CD14-positive monocyte (primary cell): ENCODE data around the gene GLT6D1. TPM values are rescaled to one million over a fixed set of nuclear protein-coding genes. Genes with fewer than 3 reads are reported as not detected.
A peak's percentile ranks its signal among the peaks of the same experiment; 100 is the strongest.

Experiments
- DNase-seq, 3 donors: peaks; one replicate each; pipeline ENCODE4 v3.0.0-alpha.2; 2011 to 2022
- H2AFZ ChIP-seq: 2 replicates; pipeline ENCODE4 v1.6.0; 2012; ENCODE audit warnings: mild to moderate bottlenecking, low read depth, low read length, inconsistent platforms; ENCODE audit not compliant: insufficient read depth, poor library complexity, severe bottlenecking
- H3K27ac ChIP-seq, 2 donors: 1 replicate in 1 of 2; 2 replicates in 1 of 2; pipeline ENCODE4 v1.5.1; 2012 to 2013; ENCODE audit warnings: low read length in 2 of 2, control low read depth in 1 of 2, inconsistent platforms in 1 of 2, low read depth in 1 of 2, mild to moderate bottlenecking in 1 of 2
- H3K27me3 ChIP-seq, 2 donors: one replicate each; pipeline versions ENCODE4 v1.6.0 to v1.6.1; 2011 to 2013; ENCODE audit warnings: low read length in 2 of 2; ENCODE audit not compliant: control insufficient read depth in 2 of 2, insufficient read depth in 2 of 2
- H3K36me3 ChIP-seq, 2 donors: replicated peaks in 1 of 2; 1 replicate in 1 of 2; 2 replicates in 1 of 2; pipeline versions ENCODE4 v1.5.1 to v1.6.1; 2012 to 2013; ENCODE audit warnings: low read length in 2 of 2, control low read depth in 1 of 2, inconsistent platforms in 1 of 2, mild to moderate bottlenecking in 1 of 2; ENCODE audit not compliant: insufficient read depth in 2 of 2, control insufficient read depth in 1 of 2
- H3K4me1 ChIP-seq, 2 donors: 1 replicate in 1 of 2; 2 replicates in 1 of 2; pipeline versions ENCODE4 v1.5.1 to v1.6.1; 2012 to 2013; ENCODE audit warnings: low read length in 2 of 2, control low read depth in 1 of 2, inconsistent platforms in 1 of 2, mild to moderate bottlenecking in 1 of 2, moderate library complexity in 1 of 2; ENCODE audit not compliant: insufficient read depth in 2 of 2, control insufficient read depth in 1 of 2
- H3K4me2 ChIP-seq: replicated peaks from 2 replicates; pipeline ENCODE3; 2012; ENCODE audit warnings: low read length, moderate library complexity, mild to moderate bottlenecking; ENCODE audit not compliant: poor library complexity, severe bottlenecking; ENCODE audit errors: extremely low read depth
- H3K4me3 ChIP-seq, 3 experiments: fragments of 200-600 bp in 1 of 3; sonication (generic) in 1 of 3; replicated peaks in 1 of 3; 1 replicate in 2 of 3; 2 replicates in 1 of 3; pipeline ENCODE4 v1.5.1; 2011 to 2013; ENCODE audit warnings: low read length in 3 of 3, mild to moderate bottlenecking in 3 of 3, control low read depth in 2 of 3, low read depth in 2 of 3, inconsistent platforms in 1 of 3, moderate library complexity in 1 of 3
- H3K79me2 ChIP-seq: 2 replicates; pipeline ENCODE4 v1.6.0; 2012; ENCODE audit warnings: mild to moderate bottlenecking, control low read depth, inconsistent platforms, low read length, moderate library complexity; ENCODE audit not compliant: insufficient read depth
- H3K9ac ChIP-seq: 2 replicates; pipeline ENCODE4 v1.6.0; 2017; ENCODE audit warnings: low read length, mild to moderate bottlenecking; ENCODE audit not compliant: insufficient read depth, poor library complexity, severe bottlenecking
- H3K9me3 ChIP-seq, 2 donors: replicated peaks in 1 of 2; 1 replicate in 1 of 2; 2 replicates in 1 of 2; pipeline versions ENCODE4 v1.5.1 to v1.6.1; 2012 to 2013; ENCODE audit warnings: low read length in 2 of 2, control low read depth in 1 of 2; ENCODE audit not compliant: control insufficient read depth in 1 of 2, insufficient read depth in 1 of 2
- H4K20me1 ChIP-seq: 2 replicates; pipeline ENCODE4 v1.6.0; 2012; ENCODE audit warnings: mild to moderate bottlenecking, low read length, control low read depth, moderate library complexity; ENCODE audit not compliant: insufficient read depth
- H3K27ac Mint-ChIP-seq, 7 donors: one replicate each; pipeline ENCODE4 v1.8.0; 2020; ENCODE audit warnings: mild to moderate bottlenecking in 7 of 7, mixed read lengths in 7 of 7, moderate library complexity in 6 of 7, inconsistent platforms in 2 of 7
- H3K27me3 Mint-ChIP-seq, 3 donors: one replicate each; pipeline ENCODE4 v1.8.0; 2021 to 2022; ENCODE audit warnings: low read depth in 3 of 3, mild to moderate bottlenecking in 3 of 3, mixed read lengths in 3 of 3, moderate library complexity in 3 of 3, inconsistent platforms in 1 of 3
- H3K36me3 Mint-ChIP-seq, 2 donors: one replicate each; pipeline ENCODE4 v1.8.0; 2020; ENCODE audit warnings: mixed read lengths in 2 of 2, inconsistent platforms in 1 of 2, mild to moderate bottlenecking in 1 of 2
- H3K4me1 Mint-ChIP-seq: one replicate; pipeline ENCODE4 v1.8.0; 2020; ENCODE audit warnings: mild to moderate bottlenecking, mixed read lengths
- H3K4me3 Mint-ChIP-seq, 2 donors: one replicate each; pipeline ENCODE4 v1.8.0; 2020; ENCODE audit warnings: mild to moderate bottlenecking in 2 of 2, mixed read lengths in 2 of 2, moderate library complexity in 1 of 2
- H3K9me3 Mint-ChIP-seq, 7 donors: one replicate each; pipeline ENCODE4 v1.8.0; 2020 to 2022; ENCODE audit warnings: mixed read lengths in 7 of 7, mild to moderate bottlenecking in 6 of 7, moderate library complexity in 6 of 7, inconsistent platforms in 2 of 7
- WGBS: methylation state at CpG from one replicate; pipeline ENCODE4 v1.1.5; 2013; ENCODE audit warnings: missing lambda C conversion rate; ENCODE audit not compliant: insufficient coverage; 5-methylcytosine and 5-hydroxymethylcytosine counted together
- intact Hi-C, 2 donors: fragments of 100-400 bp; cut with micrococcal nuclease; formaldehyde crosslinking; loops; one replicate each; pipeline versions ENCODE4 v1.15.0 to v1.15.1; 2023
- polyA plus RNA-seq, 3 donors: library from polyadenylated mRNA; depleted of rRNA in 1 of 3; unstranded in 2 of 3; stranded (reverse) in 1 of 3; fragments of 300-500 nt in 2 of 3; fragments of >200 nt in 1 of 3; fragmentation: Illumina TruSeq in 2 of 3; gene quantifications; 1 replicate in 2 of 3; 2 replicates in 1 of 3; pipeline ENCODE4 v1.2.3, GENCODE V29; 2012 to 2021
- TF ChIP-seq, protein P1 (sequence below): fragments of 200-600 bp; IDR thresholded peaks from one replicate; pipeline ENCODE4 v1.8.0; 2022; ENCODE audit warnings: antibody characterized with exemption, mild to moderate bottlenecking

Gene GLT6D1
- polyA plus RNA-seq, 3 donors = not detected

DNA sequence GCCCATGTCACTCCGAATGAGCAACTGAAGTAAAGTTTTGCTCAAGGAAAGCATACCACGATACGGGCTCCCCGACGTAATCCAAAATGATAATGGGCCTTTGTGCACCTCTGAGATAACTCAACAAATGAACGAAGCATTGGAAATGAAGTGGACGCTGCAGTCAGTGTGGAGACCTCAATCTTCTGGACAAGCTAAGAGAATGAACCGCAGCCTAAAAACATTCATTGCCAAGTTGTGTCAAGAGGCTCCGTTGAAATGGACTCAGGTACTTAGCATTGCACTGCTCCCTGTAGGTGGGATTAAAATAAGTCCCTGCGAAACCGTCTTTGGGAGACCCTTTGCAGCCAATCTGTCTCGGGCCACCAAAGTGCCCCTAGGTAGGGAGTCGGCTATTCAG is 19.9 kb upstream of the GLT6D1 start:
- 84% methylated on average over 12 of the region's 13 CpGs for WGBS
- Histone ChIP-seq H3K27me3 (no peaks in the 10 kb centered on the region), H2AFZ (no peak overlapping the region), H3K4me1 (no peaks in the 10 kb centered on the region), H3K9me3 (no peaks in the 10 kb centered on the region), H3K9ac (no peak overlapping the region), H3K4me2 (no peak overlapping the region), H3K4me3 (no peak overlapping the region), H3K27ac (no peak overlapping the region), H4K20me1 (no peaks in the 10 kb centered on the region), H3K79me2 (no peaks in the 10 kb centered on the region), H3K36me3 (no peaks in the 10 kb centered on the region)
- Mint-ChIP-seq H3K27ac (no peak overlapping the region), H3K4me1 (no peaks in the 10 kb centered on the region), H3K9me3 (peaks cover 0 to 3% (median 0%) of the 10 kb centered on the region in 7 donors), H3K4me3 (no peak overlapping the region), H3K36me3 (no peaks in the 10 kb centered on the region), H3K27me3 (peaks cover 0 to 5% (median 2%) of the 10 kb centered on the region in 3 donors)
- intact Hi-C loops = no loop called here
- TF ChIP-seq, protein P1, sequence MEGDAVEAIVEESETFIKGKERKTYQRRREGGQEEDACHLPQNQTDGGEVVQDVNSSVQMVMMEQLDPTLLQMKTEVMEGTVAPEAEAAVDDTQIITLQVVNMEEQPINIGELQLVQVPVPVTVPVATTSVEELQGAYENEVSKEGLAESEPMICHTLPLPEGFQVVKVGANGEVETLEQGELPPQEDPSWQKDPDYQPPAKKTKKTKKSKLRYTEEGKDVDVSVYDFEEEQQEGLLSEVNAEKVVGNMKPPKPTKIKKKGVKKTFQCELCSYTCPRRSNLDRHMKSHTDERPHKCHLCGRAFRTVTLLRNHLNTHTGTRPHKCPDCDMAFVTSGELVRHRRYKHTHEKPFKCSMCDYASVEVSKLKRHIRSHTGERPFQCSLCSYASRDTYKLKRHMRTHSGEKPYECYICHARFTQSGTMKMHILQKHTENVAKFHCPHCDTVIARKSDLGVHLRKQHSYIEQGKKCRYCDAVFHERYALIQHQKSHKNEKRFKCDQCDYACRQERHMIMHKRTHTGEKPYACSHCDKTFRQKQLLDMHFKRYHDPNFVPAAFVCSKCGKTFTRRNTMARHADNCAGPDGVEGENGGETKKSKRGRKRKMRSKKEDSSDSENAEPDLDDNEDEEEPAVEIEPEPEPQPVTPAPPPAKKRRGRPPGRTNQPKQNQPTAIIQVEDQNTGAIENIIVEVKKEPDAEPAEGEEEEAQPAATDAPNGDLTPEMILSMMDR = no peak
- DNase-seq = no peak

DNA sequence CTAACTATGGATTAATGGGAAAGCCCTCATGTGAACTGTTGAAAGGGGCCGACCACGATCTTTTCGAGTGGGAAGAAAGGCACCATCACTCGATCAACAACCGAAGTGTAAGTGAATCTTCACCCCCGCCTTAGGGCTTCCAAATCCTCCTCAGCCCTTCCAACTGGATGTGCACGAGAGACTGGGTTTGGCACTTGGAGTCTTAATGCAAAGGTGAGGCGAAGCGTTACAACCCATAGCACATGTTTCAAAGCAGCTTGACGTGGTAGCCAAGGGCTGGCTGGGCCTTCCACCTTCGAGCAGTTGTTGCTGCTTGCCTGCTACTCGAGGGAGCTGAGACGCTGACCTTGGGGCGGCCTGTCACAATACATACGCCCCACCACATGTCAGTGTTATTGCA is 18.1 kb upstream of the GLT6D1 start:
- no peaks in the 10 kb centered on the region for H3K27me3 ChIP-seq
- H3K27me3 Mint-ChIP-seq = peaks cover 0 to 6% (median 2%) of the 10 kb centered on the region in 3 donors
- H3K4me2 ChIP-seq = no peak overlapping the region
- H2AFZ ChIP-seq = no peak overlapping the region
- H3K9me3 Mint-ChIP-seq = peaks cover 5 to 15% (median 11%) of the 10 kb centered on the region in 7 donors
- H3K9ac ChIP-seq = no peak overlapping the region
- no peaks in the 10 kb centered on the region for H3K4me1 ChIP-seq
- TF ChIP-seq, protein P1 = no peak
- no peaks in the 10 kb centered on the region for H3K4me1 Mint-ChIP-seq
- H3K36me3 ChIP-seq = no peaks in the 10 kb centered on the region
- no peak overlapping the region for H3K27ac ChIP-seq
- DNase-seq = no peak
- 86% methylated on average over 11 of the region's 15 CpGs for WGBS
- H3K79me2 ChIP-seq = no peaks in the 10 kb centered on the region
- no peaks in the 10 kb centered on the region for H3K9me3 ChIP-seq
- H3K4me3 ChIP-seq = no peak overlapping the region
- intact Hi-C loops = no loop called here
- H3K36me3 Mint-ChIP-seq = no peaks in the 10 kb centered on the region
- H3K4me3 Mint-ChIP-seq = no peak overlapping the region
- H4K20me1 ChIP-seq = no peaks in the 10 kb centered on the region
- H3K27ac Mint-ChIP-seq = peak overlapping the region in 1 of 7 donors; percentile 58
